Erythroblast (primary cell): Measurements from ENCODE around the gene NHLH1.

Source experiments
- DNase-seq, 2 experiments: peaks; one replicate each; lab custom pipeline; 2025; lab: John Stamatoyannopoulos, UW
- GATA1 ChIP-seq: IDR thresholded peaks from 2 replicates; pipeline ENCODE4 v1.6.1; 2011; ENCODE audit warnings: low read depth, mild to moderate bottlenecking, control low read depth, low read length, moderate library complexity
- POLR2A ChIP-seq: IDR thresholded peaks from 2 replicates; pipeline ENCODE4 v1.6.1; 2011; ENCODE audit warnings: mild to moderate bottlenecking, low read length

Gene NHLH1

GRCh38 chr1:160418483-160418882 is 51.6 kb downstream of the NHLH1 start:
- TF ChIP-seq GATA1: no peak
- no peak for TF ChIP-seq POLR2A

GRCh38 chr1:160419150-160419837 is 52.4 kb downstream of the NHLH1 start:
- no peak for TF ChIP-seq GATA1
- TF ChIP-seq POLR2A: no peak
- DNase-seq: no peak

More at GRCh38 chr1:160418483-160418882, 51.6 kb downstream of the NHLH1 start:
- no peak for DNase-seq

GRCh38 chr1:160419838-160420169 is 52.9 kb downstream of the NHLH1 start:
- TF ChIP-seq GATA1: no peak
- TF ChIP-seq POLR2A: no peak
- DNase-seq: no peak

- TF ChIP-seq GATA1: no peak
- no peak for TF ChIP-seq POLR2A
- DNase-seq: peak; percentile 63 to 76
Observed at GRCh38 chr1:160420881-160421842, 54.3 kb downstream of the NHLH1 start.

- TF ChIP-seq POLR2A (no peak), GATA1 (no peak)
Observed at GRCh38 chr1:160421881-160422280, 55.0 kb downstream of the NHLH1 start.

More at GRCh38 chr1:160421881-160422280, 55.0 kb downstream of the NHLH1 start:
- no peak for DNase-seq
